Measurements from ENCODE around the gene MEAF6.
A peak's percentile ranks its signal among the peaks of the same experiment; 100 is the strongest.
"Not testable (repeated sequence)": the region's sequence is repeated elsewhere in the genome, so short reads cannot be mapped to it uniquely, and the experiment has no call there.

The MEAF6 gene

GRCh38 chr1:37514350-37515184 is at the start of gene MEAF6:
Gene MEAF6 (minus strand): TSS chr1:37514766. CDS start chr1:37514746, 20 bp downstream.
- peak; percentile 51 to 79 for DNase-seq

- no peak for DNase-seq
Measured at GRCh38 chr1:37562984-37563383, 48.4 kb upstream of the MEAF6 start.

GRCh38 chr1:37561133-37562132 is 46.9 kb upstream of the MEAF6 start:
- no peak for DNase-seq

- no peak for DNase-seq
Measured at GRCh38 chr1:37560401-37561132, 46.0 kb upstream of the MEAF6 start.

- DNase-seq = not testable (repeated sequence)
Measured at GRCh38 chr1:37559957-37560379, 45.4 kb upstream of the MEAF6 start.

- DNase-seq = no peak
Measured at GRCh38 chr1:37559080-37559479, 44.5 kb upstream of the MEAF6 start.

GRCh38 chr1:37558411-37558810 is 43.8 kb upstream of the MEAF6 start:
- no peak for DNase-seq

- DNase-seq = no peak
Measured at GRCh38 chr1:37557402-37557801, 42.8 kb upstream of the MEAF6 start.

GRCh38 chr1:37556712-37557196 is 42.2 kb upstream of the MEAF6 start, which contains the start of gene DNALI1:
Gene DNALI1 (plus strand): TSS chr1:37556940. CDS start chr1:37556995, 55 bp downstream.
- peak; percentile 52 to 80 for DNase-seq

- peak; percentile 89 to 94 for DNase-seq
Measured at GRCh38 chr1:37553927-37554808, 39.6 kb upstream of the MEAF6 start, which contains the start of gene SNIP1. Gene SNIP1 (minus strand): TSS chr1:37554293. CDS start chr1:37554229, 64 bp downstream.

GRCh38 chr1:37553598-37553926 is 39.0 kb upstream of the MEAF6 start:
- no peak for DNase-seq

- DNase-seq = no peak
Measured at GRCh38 chr1:37549341-37549740, 34.8 kb upstream of the MEAF6 start.

GRCh38 chr1:37545019-37545418 is 30.5 kb upstream of the MEAF6 start:
- DNase-seq = no peak

- no peak for DNase-seq
Measured at GRCh38 chr1:37544530-37544929, 30.0 kb upstream of the MEAF6 start.

GRCh38 chr1:37540036-37540785 is 25.6 kb upstream of the MEAF6 start:
- DNase-seq = no peak

GRCh38 chr1:37539154-37539553 is 24.6 kb upstream of the MEAF6 start:
- DNase-seq = not testable (repeated sequence)

- DNase-seq = no peak
Measured at GRCh38 chr1:37537378-37537777, 22.8 kb upstream of the MEAF6 start.

- no peak for DNase-seq
Measured at GRCh38 chr1:37533317-37534093, 18.9 kb upstream of the MEAF6 start.

- not testable (repeated sequence) for DNase-seq
Measured at GRCh38 chr1:37532418-37533156, 18.0 kb upstream of the MEAF6 start.
